ENCODE measurements around the gene MRPL1.
"Not testable (repeated sequence)": the region's sequence is repeated elsewhere in the genome, so short reads cannot be mapped to it uniquely, and the experiment has no call there.

MRPL1 gene

DNA sequence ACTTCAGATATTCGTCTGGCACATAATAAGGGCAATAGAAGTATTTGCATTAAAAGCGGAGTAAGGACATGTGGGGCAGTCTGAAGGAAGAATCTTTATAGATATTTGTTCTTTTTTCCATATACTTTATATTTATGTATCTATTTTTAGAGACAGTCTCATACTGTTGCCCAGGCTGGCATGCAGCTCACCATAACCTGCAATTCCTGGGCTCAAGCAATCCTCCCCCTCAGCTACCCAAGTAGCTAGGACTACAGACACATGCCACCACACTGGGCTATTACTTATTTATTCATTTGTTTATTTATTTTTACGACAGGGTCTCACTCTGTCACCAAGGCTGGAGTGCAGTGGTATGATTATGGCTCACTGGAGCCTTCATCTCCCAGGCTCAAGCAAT lies 16.7 kb upstream of the MRPL1 start:
- no peak for DNase-seq
- intact Hi-C loops (cut with DNase I), result no loop called here

DNA sequence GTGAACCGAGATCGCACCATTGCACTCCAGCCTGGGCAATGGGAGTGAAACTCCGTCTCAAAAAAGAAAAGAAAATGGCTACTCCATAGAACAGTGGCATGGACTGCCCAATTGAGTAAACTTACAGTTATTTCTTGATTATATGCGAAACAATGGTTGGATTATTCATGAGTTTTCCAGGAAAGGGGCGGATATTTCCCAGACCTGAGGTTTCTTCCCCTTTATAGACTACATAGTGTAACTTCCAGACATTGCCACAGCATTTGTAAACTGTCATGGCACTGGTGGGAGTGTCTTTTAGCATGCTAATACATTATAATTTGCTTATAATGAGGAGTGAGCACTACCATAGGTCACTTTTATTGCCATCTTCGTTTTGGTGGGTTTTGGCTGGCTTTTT lies 14.1 kb upstream of the MRPL1 start:
- DNase-seq, result no peak
- intact Hi-C loops (cut with DNase I), result no loop called here

DNA sequence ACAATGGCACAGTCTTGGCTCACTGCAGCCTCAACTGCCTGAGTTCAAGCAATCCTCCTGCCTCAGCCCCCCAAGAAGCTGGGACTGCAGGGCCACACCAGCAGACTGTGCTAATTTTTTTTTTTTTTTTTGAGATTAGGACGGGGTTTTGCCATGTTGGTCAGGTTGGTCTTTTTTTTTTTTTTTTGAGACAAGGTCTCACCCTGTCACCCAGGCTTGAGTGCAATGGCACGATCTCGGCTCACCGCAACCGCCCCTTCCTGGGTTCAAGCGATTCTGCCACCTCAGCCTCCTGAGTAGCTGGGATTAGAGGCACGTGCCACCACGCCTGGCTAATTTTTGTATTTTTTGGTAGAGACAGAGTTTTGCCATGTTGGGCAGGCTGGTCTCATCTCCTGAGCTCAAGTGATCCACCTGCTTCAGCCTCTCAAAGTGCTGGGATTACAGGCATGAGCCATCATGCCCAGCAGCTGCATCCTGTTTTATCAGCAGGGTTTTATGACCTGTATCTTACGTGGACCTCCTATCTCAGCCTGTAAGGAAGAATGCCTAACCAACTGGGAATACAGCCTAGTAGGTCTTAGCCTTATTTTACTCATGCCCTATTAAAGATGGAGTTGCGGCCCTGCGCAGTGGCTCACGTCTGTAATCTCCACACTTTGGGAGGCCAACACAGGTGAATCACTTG lies 13.2 kb upstream of the MRPL1 start:
- no peak for DNase-seq
- intact Hi-C loops (cut with DNase I), result no loop called here

DNA sequence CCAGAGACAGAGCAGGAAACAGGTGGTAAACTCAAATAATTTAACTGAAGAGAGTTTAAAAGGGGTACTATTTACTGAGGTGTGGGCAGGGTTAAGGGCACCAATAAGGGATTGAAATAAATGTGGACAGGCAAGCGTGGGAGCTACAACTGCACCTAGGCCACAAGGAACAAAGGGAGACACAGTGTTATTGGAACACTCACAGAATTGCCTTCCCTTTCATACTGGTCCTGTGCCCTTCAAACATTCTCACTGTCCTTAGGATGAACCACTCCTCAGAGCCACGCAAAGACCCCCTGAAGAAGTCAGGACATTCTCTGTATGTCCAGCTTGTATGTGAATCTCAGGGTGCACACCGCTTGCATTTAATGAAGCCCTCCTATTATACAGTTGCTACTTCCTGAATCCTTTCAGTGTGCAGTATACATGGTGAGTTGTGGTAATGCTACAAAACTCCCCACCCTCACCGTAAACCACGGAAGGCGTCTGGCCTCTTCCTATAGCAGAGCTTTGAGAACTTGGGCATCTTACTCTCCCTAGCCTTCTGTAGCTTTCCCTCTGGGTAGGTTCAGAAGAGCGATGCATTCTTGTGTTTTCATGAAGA lies 9.6 kb upstream of the MRPL1 start:
- DNase-seq, result no peak
- intact Hi-C loops (cut with DNase I), result no loop called here

DNA sequence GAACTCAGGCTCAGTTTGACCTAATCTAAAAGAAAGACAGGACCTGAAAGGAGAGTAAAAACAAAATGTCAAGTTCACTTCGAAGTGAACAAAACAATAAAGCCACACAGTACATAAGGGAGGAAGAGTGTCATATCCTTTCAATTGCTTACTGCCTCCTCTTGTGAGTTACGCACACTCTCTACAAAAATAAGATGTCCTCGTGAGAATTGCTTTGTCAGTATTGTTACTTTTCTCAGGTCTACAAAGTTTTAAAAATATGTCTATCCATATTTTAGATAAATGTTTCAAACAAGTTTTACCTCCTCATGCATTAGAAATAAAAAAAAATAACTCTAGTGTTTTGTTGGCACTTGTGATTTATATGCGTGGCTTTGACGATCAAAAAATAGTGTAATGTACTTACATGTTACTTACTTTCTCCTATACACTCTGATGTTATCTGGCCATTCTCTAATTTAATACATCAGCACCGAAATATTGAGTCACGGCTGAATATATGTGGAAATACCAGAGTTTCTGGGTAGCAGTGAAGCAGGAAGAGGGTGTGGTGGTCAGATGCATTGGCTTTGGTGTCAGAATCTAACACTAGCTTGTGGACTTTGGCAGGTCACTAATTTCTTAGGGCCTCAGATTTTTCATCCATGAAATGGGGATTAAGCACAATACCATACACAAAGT lies 8.1 kb upstream of the MRPL1 start:
- intact Hi-C loops (cut with DNase I), result no loop called here
- no peak for DNase-seq

DNA sequence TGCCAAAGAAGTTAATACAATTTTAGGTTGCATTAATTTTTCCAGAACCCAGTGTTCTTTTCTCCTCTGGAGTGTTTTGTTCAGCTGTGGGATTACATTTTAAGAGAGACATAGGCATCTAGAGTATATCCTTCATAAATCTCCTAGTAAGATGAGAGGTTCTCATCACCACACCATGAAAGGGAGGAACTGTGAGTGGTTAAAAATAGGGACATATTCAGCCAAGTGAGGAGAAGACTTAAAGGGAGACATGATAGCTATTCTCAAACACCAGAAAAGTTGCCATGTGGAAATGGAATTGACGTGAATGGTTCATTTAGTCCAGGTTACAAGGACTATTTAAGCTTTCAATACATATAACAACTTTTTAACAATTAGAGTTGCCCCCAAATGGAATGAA lies 6.5 kb upstream of the MRPL1 start:
- intact Hi-C loops (cut with DNase I), result no loop called here
- DNase-seq, result no peak

DNA sequence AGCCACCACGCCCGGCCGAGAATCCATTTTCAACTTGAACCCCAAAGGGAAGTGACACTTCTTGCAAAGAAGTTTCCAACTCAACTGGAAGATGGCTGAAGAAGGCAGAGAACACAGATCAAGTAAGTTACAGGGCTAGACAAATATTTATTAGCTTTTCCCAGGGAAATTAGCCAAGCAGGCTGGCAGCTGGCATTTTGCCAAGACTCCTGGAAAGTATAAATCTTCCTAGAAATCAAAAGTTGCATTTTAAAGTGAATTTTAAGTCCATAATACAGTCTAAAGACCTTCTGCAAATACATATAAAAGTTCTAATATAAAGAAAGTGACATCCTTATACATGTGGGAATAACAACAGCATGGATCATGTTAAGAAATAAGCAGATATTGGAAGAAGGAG lies 3.4 kb upstream of the MRPL1 start:
- intact Hi-C loops (cut with DNase I), result loop anchor here (2.0 kb wide), 1 partner anchor 36 kb away; no protein-coding TSS in a partner anchor
- peak in 1 of 42 donors; percentile 48 for DNase-seq

DNA sequence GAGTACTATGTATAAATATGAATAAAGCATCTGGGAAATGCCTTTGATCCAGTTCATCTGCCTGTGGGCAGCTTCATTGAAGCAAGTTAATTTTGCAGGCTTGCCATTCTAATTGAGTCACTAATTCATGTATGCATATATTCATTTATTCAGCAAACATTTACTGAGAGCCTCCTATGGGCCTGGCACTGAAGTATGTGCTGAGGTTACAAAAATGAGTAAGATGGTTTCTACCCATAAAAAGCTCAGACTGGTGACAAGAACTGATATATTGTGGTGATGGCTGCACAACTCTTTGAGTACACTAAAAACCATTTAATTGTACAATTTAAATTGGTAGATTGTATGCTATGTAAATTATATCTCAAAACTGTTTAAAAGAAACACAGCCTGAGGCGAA lies 1.1 kb upstream of the MRPL1 start:
- no peak for DNase-seq
- intact Hi-C loops (cut with DNase I), result no loop called here

DNA sequence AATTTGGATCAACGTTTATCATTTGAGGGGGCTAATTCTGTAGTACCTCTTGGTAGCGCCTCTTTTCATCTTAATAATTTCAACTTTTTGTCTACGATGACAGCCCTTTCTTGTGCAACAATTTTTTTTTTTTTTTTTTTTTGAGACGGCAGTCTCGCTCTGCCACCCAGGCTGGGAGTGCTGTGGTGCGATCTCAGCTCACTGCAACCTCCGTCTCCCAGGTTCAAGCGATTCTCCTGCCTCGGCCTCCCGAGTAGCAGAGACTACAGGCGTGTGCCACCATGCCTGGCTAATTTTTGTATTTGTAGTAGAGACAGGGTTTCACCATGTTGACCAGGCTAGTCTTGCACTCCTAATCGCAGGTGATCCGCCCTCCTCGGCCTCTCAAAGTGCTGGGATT lies 711 bp downstream of the MRPL1 start:
- intact Hi-C loops (cut with DNase I), result not testable (repeated sequence)
- peak in 1 of 42 donors; percentile 2 for DNase-seq

DNA sequence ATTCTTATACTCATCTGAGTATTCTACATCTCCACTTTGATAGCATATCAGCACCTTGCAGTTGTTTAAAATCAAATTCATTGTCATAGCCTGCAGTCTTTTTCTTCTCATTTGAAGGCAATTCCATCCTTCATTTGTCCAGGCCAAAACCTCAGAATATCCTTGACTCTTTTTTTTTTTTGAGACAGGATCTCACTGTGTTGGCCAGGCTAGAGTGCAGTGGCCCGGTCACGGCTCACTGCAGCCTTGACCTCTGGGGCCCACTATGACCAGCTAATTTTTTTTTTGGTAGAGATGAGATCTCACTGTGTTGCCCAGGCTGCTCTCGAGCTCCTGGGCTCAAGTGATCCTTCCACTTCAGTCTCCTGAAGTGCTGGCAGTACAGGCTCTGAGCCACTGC lies 2.6 kb downstream of the MRPL1 start:
- no peak for DNase-seq
- intact Hi-C loops (cut with DNase I), result no loop called here

DNA sequence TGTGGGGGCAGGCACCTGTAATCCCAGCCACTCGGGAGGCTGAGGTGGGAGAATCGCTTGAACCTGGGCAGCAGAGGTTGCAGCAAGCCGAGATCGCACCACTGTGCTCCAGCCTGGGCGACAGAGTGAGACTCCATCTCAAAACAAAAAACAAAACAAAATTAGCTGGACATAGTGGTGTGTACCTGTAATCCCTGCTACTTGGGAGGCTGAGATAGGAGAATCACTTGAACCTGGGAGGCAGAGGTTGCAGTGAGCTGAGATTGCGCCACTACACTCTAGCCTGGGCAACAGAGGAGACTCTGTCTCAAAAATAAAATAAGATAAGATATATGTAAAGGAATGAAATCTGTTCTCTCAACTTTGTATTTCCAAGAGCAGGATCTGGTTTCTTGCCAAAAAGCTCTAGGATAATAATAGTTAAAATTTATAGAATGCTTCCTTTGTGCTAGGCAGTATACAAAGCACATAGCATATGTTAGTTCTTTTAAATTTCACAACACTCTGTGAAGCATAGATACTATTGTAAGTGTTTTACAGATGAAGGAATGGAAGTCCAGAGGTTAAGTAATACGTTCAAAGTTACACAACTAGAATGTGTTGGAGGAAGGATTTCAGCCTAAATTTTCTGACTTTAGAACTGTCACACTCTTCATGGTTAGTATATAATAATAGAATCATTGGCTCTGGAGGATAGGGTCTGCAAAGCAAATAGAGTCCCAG lies 10.3 kb downstream of the MRPL1 start:
- intact Hi-C loops (cut with DNase I), result no loop called here
- no peak for DNase-seq

DNA sequence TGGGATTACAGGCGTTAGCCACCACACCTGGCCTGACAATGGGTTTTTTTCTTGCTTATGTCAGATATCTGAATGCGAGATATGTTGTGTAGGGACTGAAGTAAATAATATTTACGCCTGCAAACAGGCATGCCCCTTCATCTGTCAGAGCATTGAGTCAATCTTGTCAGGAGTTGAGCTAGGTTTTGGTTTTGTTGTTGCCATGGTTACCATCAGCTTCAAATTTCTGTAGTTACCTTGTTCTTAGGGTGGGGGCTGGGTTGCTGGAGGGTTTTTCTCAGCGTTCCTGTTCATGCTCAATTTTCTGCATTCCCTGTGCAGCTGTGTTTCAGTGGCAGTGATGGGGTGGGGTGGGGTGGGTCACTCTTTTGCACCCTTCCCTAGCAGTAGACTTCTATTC lies 14.5 kb downstream of the MRPL1 start:
- peak in 8 of 42 donors; percentile 4 to 54 (median 30) for DNase-seq
- intact Hi-C loops (cut with DNase I), result no loop called here

DNA sequence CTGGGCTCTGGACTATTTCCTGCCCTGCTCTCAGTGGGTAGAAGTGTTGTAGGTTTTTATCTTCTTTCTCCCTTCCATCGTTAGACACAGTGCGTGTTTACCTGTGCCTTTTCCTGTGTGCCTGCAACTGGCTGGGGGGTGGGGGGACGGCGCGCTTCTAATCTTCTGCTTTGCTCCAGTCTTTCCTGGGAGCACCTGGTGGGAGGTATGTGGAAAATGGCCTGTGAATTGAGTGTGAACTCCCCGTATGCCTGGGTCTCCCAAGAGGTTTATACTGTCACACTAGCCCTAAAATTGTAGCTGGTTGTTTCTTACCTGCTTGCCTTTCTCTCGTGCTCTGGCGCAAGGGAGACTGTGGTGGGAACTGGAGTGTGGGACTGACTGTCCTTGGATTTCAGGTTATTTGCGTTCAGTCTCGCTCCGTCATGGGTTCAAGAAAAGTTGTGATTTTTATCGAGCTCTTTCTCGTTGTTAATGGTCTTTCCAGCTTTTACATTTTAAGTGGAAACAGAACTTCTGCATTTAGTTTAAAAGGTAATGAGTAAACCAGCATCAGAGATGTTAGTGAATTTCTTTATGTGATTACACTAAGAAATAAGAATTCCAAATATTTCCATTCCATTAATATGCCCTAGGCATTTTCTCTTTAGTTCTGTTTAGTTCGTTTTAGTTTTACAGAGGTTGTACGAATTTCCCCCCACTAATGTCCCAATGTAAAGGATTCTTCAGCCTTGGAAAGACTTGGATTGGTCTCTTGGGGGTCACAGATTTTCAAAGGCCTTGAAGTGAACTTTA lies 15.3 kb downstream of the MRPL1 start:
- DNase-seq, result no peak
- intact Hi-C loops (cut with DNase I), result no loop called here

DNA sequence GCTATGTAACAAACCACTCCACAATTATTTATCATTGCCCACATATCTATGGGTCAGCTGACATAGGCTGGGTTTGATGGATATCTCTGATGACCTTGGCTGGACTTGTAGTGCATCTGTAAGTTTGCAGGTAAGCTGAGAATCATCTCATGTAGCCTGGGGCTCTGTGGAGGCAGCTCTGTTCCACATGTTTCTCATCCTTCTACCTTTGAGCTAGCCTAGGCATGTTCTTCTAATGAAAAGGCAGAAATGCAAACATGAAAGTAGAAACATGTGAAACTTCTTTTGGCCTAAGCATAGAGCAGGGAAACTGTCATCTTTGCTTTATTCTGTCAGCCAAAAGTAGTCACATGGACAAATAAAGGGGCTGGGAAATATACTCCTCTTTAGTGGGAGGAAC lies 18.2 kb downstream of the MRPL1 start:
- intact Hi-C loops (cut with DNase I), result no loop called here

DNA sequence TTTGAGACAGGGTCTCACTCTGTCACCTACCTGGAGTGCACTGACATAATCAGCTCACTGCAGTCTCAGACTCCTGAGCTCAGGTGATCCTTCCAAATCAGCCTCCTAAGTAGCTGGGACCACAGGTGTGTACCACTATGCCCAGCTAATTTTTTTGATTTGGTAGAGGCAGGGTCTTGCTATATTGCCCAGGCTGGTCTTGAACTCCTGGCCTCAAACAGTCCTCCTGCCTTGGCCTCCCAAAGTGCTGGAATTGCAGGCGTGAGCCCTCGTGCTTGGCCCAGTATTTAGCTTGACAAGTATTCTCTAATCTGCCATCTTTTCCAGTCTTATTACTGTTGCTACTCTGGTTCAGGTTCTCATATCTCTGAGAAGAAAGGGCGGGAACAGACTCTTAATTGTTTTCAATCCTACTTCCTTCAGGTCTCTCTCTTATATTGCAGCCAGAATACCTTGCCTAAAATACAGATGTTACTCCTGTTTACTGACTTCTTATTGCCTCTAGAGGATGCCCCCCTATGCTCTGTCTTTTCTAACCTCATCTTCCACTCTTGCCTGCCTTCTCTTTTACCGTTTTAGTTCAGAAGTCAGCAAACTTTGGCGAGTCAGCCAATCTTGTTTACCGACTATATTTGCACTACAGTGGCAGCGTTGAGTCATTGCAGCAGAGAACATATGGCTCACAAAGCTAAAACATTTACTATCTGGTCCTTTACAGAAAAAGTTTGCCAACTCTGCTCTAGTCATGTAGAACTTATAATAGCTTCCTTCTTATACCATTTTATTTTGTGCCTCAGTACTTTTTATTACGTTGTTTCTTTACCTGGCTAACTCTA lies 19.0 kb downstream of the MRPL1 start:
- intact Hi-C loops (cut with DNase I), result no loop called here
- DNase-seq, result no peak

More for the DNA sequence above, 18.2 kb downstream of the MRPL1 start:
- DNase-seq, result no peak

DNA sequence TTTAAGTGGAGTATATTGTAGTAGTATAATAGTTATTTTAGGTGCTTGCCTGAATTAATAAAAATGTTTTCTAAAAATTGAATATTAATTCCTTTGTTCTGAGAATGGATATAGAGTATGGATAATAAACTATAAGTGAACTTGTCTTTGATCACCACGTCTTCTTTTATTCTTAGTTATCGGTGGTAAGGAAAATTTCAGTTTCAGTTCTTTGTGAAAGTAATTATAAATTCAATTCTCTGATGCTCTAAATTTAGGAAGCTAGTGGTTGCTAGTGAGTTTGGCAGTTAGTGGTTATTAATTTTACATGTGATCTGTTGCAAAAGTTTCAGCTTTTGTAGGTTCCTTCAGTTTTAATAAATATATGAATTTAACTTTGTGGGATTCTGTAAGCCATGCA lies 30.8 kb downstream of the MRPL1 start:
- no peak for DNase-seq
- intact Hi-C loops (cut with DNase I), result no loop called here

DNA sequence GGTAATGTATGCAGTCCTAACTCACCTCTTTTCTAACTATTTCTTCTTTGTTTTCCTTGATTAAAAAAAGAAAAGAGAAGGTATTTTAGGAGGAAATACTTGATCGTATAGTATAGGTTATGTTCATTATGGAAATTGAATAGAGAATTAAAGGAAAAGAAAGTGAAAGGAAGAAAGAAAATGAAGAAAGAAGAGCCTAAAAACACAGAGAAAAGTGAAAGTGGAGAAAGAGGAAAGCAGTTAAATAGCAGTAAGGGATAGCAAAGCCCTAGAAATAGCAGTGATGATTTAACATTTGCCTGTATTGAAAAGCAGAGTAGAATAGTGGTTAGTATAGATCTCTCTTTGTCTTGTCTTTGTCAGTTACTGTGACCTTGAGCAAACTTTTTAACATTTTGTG lies 37.0 kb downstream of the MRPL1 start:
- DNase-seq, result no peak
- intact Hi-C loops (cut with DNase I), result no loop called here

DNA sequence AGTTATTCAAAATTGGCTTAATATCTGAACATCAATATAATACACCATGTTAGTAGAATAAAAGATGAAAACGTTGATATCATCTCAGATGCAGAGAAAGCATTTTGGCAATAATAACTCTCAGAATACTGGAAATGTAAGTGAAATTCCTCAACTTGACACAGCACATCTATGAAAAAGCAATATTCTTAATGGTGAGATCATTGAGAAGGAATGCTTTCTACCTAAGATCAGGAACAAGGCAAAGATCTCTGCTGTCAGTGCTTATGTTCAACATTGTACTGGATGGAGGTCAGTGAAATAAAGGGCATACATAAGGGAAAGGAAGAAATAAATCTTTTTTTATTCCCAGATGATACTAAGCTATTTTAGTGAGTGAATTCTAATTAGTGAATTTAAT lies 40.6 kb downstream of the MRPL1 start:
- no peak for DNase-seq
- intact Hi-C loops (cut with DNase I), result no loop called here
